Lung (tissue), 12 donors: ENCODE measurements around the gene POLDIP3. TPM values are rescaled to one million over a fixed set of nuclear protein-coding genes. Genes with fewer than 3 reads are reported as not detected.

Experiments used
- ATAC-seq: fragments of 200-7000 bp; cut with Tn5 transposase; one replicate; pipeline ENCODE4 v1.9.1; 2020; ENCODE audit warnings: moderate number of reproducible peaks; ENCODE audit not compliant: insufficient read depth, low FRiP score
- DNase-seq, 3 donors: peaks; one replicate each; pipeline ENCODE4 v3.0.0-alpha.2; 2013 to 2017
- H3K27ac ChIP-seq, 2 donors: one replicate each; pipeline ENCODE4 v1.5.1; 2013; ENCODE audit warnings: mild to moderate bottlenecking in 2 of 2, moderate library complexity in 2 of 2, control low read depth in 1 of 2, inconsistent platforms in 1 of 2, low read depth in 1 of 2, low read length in 1 of 2
- H3K27me3 ChIP-seq, 3 donors: one replicate each; pipeline ENCODE4 v1.5.1; 2013; ENCODE audit warnings: low read length in 2 of 3; ENCODE audit not compliant: control insufficient read depth in 3 of 3, insufficient read depth in 3 of 3
- H3K36me3 ChIP-seq, 4 donors: one replicate each; pipeline ENCODE4 v1.5.1; 2013; ENCODE audit warnings: low read length in 4 of 4, mild to moderate bottlenecking in 1 of 4, moderate library complexity in 1 of 4; ENCODE audit not compliant: control insufficient read depth in 4 of 4, insufficient read depth in 4 of 4
- H3K4me1 ChIP-seq, 5 donors: one replicate each; pipeline ENCODE4 v1.5.1; 2013; ENCODE audit warnings: low read length in 5 of 5, mild to moderate bottlenecking in 2 of 5, moderate library complexity in 1 of 5; ENCODE audit not compliant: control insufficient read depth in 5 of 5, insufficient read depth in 5 of 5
- H3K4me3 ChIP-seq: one replicate; pipeline ENCODE4 v1.5.1; 2013; ENCODE audit warnings: mild to moderate bottlenecking, control low read depth, moderate library complexity
- H3K9ac ChIP-seq, 2 donors: one replicate each; pipeline ENCODE4 v1.5.1; 2013; ENCODE audit warnings: low read length in 2 of 2, control low read depth in 1 of 2; ENCODE audit not compliant: insufficient read depth in 1 of 2
- H3K9me3 ChIP-seq, 4 donors: one replicate each; pipeline ENCODE4 v1.5.1; 2013; ENCODE audit warnings: low read length in 3 of 4, mild to moderate bottlenecking in 1 of 4, moderate library complexity in 1 of 4; ENCODE audit not compliant: control insufficient read depth in 4 of 4, insufficient read depth in 3 of 4
- WGBS, 2 donors: extraction: QIAGEN DNeasy Blood & Tissue Kit; methylation state at CpG; one replicate each; pipeline ENCODE4 v1.1.7; 2013; 5-methylcytosine and 5-hydroxymethylcytosine counted together
- polyA plus RNA-seq, 2 donors: library from polyadenylated mRNA; stranded (reverse); fragments of 200-250 nt; gene quantifications; one replicate each; pipeline ENCODE4 v1.2.1, GENCODE V29; 2013
- total RNA-seq, 2 donors: library from RNA; depleted of rRNA in 1 of 2; stranded (reverse); fragments of >200 nt in 1 of 2; gene quantifications; one replicate each; pipeline ENCODE4 v1.2.1, GENCODE V29; 2014 to 2021
- TF ChIP-seq, protein P1 (sequence below): IDR thresholded peaks from 2 replicates; pipeline ENCODE4 v1.5.1; 2012; ENCODE audit warnings: mild to moderate bottlenecking; ENCODE audit errors: control extremely low read depth, extremely low read depth
- donor health status: control.
- donor health status: control.
- donor health status: Bipolar disorder and iron deficiency.
- donor health status: healthy.
- donor health status: DM: yes; HTN: yes; CAD: no.

Gene POLDIP3
- total and polyA plus RNA-seq, 4 donors, result 20.5 to 62.1 (median 42.7) TPM

- no peak for DNase-seq
- Histone ChIP-seq H3K9ac (no peak overlapping the region), H3K4me3 (no peak overlapping the region), H3K9me3 (no peaks in the 10 kb centered on the region), H3K27me3 (no peaks in the 10 kb centered on the region), H3K27ac (no peak overlapping the region), H3K4me1 (peaks cover 0 to 3% (median 0%) of the 10 kb centered on the region in 5 donors), H3K36me3 (peaks cover 0 to 69% (median 35%) of the 10 kb centered on the region in 4 donors)
- 92% methylated on average over 27 to 28 of the region's 28 CpGs for WGBS, 2 donors
- TF ChIP-seq, protein P1, sequence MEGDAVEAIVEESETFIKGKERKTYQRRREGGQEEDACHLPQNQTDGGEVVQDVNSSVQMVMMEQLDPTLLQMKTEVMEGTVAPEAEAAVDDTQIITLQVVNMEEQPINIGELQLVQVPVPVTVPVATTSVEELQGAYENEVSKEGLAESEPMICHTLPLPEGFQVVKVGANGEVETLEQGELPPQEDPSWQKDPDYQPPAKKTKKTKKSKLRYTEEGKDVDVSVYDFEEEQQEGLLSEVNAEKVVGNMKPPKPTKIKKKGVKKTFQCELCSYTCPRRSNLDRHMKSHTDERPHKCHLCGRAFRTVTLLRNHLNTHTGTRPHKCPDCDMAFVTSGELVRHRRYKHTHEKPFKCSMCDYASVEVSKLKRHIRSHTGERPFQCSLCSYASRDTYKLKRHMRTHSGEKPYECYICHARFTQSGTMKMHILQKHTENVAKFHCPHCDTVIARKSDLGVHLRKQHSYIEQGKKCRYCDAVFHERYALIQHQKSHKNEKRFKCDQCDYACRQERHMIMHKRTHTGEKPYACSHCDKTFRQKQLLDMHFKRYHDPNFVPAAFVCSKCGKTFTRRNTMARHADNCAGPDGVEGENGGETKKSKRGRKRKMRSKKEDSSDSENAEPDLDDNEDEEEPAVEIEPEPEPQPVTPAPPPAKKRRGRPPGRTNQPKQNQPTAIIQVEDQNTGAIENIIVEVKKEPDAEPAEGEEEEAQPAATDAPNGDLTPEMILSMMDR, result no peak
- no peak for ATAC-seq
These were observed 16.4 kb upstream of the POLDIP3 start for GRCh38 chr22:42630901-42631602.

GRCh38 chr22:42630211-42630610, 15.5 kb upstream of the POLDIP3 start:
- H3K9me3 ChIP-seq, result no peaks in the 10 kb centered on the region
- no peak overlapping the region for H3K27ac ChIP-seq
- H3K4me3 ChIP-seq, result no peak overlapping the region
- WGBS, 2 donors, result 97% methylated on average over 18 of the region's 18 CpGs
- H3K27me3 ChIP-seq, result no peaks in the 10 kb centered on the region
- no peaks in the 10 kb centered on the region for H3K4me1 ChIP-seq
- TF ChIP-seq, protein P1, result no peak
- DNase-seq, result no peak
- ATAC-seq, result no peak
- H3K36me3 ChIP-seq, result peaks cover 0 to 74% (median 40%) of the 10 kb centered on the region in 4 donors
- no peak overlapping the region for H3K9ac ChIP-seq

DNA sequence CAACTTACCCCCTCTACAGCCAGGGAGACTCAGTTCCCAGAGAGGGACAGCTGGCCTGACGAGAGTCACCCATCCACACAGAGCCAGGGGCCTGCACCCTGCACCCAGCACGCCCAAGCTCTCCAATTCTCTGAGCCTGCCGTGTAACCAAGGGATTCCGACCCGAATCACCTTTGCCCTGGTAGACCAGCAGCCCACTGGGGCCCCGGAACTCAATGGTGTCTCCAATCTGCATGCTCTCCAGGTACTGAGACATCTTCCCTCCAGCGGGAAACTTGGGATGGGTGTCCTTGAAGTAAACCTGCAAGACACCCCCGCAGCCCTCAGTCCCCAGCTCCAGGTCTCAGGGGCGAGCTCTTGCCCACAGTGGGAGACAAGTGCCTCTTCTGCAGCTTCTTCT, 13.3 kb upstream of the POLDIP3 start:
- no peak for DNase-seq
- no peak overlapping the region for H3K9ac ChIP-seq
- H3K27me3 ChIP-seq, result no peaks in the 10 kb centered on the region
- H3K36me3 ChIP-seq, result peaks cover 0 to 83% (median 42%) of the 10 kb centered on the region in 4 donors
- peaks cover 0 to 11% (median 0%) of the 10 kb centered on the region in 5 donors for H3K4me1 ChIP-seq
- TF ChIP-seq, protein P1, result no peak
- WGBS, 2 donors, result 96 to 97% methylated on average over 9 of the region's 9 CpGs
- ATAC-seq, result no peak
- no peak overlapping the region for H3K27ac ChIP-seq
- no peaks in the 10 kb centered on the region for H3K9me3 ChIP-seq
- H3K4me3 ChIP-seq, result no peak overlapping the region
